NCI-H2196 (cell line): ENCODE data around the gene TEX52.

Experiments
- DNase-seq: peaks from one replicate; lab custom pipeline; 2025; ENCODE audit not compliant: unreplicated experiment; lab: John Stamatoyannopoulos, UW

TEX52 gene

DNA sequence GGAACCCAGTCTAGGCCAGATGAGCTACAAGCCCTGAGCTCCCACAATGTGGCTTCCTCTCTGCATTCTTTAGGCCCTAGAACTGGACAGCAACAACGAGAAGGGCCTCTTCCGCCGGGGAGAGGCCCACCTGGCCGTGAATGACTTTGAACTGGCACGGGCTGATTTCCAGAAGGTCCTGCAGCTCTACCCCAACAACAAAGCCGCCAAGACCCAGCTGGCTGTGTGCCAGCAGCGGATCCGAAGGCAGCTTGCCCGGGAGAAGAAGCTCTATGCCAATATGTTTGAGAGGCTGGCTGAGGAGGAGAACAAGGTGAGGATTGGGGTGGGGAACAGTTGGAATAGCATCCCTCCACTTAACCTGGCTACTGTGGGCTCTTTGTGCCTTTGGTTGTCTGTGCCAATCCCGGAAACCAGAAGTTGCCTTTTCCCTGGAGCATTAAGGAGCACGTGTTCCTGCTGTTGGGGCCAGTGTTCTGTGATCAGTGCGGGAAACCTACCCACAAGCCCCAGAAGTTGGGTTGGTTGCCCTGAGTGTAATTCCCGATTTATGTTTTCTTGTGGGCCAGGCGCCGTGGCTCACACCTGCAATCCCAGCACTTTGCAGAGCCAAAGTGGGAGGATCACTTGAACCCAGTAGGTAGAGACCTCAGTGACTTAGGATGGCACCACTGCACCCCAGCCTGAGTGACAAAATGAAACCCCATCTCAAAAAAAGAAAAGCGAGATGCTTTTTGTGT, 55.6 kb downstream of the TEX52 start:
- DNase-seq, result no peak

DNA sequence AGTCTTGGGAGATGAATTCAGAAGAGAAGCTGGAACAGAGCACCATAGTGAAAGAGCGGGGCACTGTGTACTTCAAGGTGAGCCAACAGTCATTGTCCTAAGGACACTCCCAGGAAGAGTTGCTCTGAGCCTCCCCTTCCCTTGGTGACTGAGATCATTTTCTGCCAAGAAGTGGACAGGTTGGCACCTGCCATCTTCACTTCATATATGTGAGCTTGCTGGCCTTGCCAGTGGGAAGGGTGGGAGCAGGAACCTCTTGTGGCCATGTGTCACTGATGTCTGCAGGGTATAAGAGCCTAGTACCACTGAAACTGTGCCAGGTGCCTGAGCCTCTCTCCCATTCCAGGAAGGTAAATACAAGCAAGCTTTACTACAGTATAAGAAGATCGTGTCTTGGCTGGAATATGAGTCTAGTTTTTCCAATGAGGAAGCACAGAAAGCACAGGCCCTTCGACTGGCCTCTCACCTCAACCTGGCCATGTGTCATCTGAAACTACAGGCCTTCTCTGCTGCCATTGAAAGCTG, 56.7 kb downstream of the TEX52 start:
- peak; percentile 2 for DNase-seq
